Measurements from ENCODE around the gene ANO1.

DNA sequence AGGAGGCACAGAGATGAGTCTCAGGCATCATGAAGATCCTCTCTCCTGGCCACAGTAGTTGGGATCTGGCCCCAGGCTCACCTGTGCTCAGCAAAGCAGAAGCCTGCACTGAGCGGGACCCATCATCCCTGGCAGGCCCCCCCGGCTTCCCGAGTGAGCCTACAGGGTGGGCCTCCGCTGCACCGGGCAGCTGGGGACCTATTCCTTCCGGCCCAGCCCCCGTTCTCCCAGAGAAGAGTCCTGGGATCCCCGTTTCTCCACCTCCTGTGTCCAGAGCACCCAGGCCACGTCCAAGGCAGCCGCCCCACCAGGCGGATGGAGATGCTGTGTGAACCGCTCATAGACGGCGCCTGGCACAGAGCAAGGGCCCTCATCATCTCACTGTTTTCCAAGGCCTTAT, 52.5 kb downstream of the ANO1 start:
- TF ChIP-seq, protein P1, sequence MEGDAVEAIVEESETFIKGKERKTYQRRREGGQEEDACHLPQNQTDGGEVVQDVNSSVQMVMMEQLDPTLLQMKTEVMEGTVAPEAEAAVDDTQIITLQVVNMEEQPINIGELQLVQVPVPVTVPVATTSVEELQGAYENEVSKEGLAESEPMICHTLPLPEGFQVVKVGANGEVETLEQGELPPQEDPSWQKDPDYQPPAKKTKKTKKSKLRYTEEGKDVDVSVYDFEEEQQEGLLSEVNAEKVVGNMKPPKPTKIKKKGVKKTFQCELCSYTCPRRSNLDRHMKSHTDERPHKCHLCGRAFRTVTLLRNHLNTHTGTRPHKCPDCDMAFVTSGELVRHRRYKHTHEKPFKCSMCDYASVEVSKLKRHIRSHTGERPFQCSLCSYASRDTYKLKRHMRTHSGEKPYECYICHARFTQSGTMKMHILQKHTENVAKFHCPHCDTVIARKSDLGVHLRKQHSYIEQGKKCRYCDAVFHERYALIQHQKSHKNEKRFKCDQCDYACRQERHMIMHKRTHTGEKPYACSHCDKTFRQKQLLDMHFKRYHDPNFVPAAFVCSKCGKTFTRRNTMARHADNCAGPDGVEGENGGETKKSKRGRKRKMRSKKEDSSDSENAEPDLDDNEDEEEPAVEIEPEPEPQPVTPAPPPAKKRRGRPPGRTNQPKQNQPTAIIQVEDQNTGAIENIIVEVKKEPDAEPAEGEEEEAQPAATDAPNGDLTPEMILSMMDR (IDR thresholded peaks at IDR 0.05) = no peak
- no peak for TF ChIP-seq POLR2A (IDR thresholded peaks at IDR 0.05)

Data from Peyer's patch (tissue), 4 donors.